Activated CD8-positive, alpha-beta memory T cell treated with anti-CD3 and anti-CD28 coated beads, Interleukin-2, amount 50 U/mL, for 24 hours (primary cell): ENCODE data around the gene LRP1B.

Experiments used
- DNase-seq: peaks from one replicate; pipeline ENCODE4 v3.0.0-alpha.2; 2020; ENCODE audit errors: extremely low read depth

LRP1B gene

DNA sequence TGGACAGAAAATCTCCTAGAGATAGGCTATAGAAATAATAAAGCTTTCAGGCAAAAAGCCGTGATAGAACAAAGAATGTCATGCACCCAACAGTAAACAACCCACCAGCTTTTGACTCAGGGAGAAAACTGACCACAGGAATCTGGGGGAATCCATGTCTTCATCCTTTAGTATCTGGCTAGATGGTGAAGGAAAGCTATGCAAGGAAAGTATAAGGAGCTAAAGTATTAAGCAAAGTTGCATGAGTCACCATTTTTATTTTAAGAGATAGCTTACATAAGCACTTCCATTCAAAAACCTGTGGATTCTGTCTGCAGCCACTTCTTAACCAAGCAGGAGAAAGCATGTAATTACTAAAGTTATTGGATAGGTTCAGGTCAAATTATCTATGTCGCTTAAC lies 363.8 kb downstream of the LRP1B start:
- no peak for DNase-seq

- DNase-seq: no peak
Observed at GRCh38 chr2:141766225-141766624, 364.6 kb downstream of the LRP1B start.

GRCh38 chr2:141748616-141749015 lies 382.2 kb downstream of the LRP1B start:
- DNase-seq: no peak

DNA sequence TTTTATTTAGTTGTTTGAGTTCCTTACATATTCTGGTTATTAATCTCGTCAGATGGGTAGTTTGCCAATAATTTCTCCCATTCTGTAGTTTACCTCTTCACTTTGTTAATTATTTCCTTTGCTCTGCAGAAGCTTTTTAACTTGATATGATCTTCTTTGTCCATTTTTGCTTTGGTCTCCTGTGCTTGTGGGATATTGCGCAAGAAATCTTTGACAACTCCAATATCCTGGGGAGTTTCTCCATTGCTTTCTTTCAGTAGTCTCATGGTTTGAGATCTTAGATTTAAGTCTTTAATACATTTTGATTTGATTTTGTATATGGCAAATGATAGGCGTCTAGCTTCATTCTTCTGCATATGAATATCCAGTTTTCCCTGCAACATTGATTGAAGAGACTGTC lies 389.2 kb downstream of the LRP1B start:
- DNase-seq: no peak

DNA sequence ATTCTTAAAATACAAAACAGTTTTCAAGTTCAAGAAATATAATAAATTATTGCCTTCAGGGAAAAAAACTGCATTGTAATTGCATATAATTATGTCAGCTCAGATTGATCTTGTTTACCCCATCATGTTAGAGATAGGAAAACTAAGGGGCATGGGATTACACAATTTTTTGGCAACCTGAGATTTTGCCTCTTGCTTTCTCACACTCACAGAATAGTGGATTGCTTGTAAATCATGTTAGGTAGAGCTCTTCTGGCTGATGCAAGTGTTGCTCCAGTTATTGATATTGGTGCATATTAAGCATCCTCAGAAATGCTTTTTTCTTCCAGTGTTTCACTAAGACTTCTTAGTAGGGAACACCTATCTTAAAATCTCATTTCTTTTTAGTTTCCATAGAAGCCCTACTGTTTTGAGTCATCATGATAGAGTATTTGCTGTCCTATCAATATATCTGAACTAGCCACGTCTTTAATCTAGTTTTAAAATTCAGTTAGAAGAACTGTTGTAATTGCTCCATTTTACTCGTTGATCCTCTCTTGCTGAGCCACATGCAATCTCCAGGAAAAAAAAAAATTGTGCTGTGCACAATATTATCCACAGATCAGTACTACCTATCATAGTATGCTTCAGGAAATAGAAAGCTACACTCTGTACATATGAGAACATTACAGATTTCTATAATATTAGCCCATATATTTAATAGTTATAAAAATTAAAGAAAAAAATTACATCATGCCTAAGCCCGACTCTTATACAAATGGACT lies 393.1 kb downstream of the LRP1B start:
- DNase-seq: no peak

DNA sequence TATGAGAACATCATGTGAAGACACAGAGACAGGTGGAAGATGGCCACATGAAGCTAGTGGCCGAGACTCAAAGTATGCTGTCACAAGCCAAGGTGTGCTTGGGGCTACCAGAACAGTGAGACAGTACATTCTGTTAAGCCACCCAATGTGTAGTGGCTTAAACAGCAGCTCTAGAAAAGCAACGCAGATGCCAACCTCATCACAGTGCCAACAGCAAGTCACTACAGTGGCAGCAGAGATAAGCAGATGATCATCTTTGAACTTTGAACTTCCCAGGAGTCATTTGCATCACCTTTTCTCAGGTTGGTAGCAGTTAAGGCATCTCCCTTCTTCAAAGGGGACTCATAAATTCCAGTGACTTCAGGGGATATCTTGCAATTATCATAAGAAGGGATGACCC lies 394.4 kb downstream of the LRP1B start:
- DNase-seq: no peak

DNA sequence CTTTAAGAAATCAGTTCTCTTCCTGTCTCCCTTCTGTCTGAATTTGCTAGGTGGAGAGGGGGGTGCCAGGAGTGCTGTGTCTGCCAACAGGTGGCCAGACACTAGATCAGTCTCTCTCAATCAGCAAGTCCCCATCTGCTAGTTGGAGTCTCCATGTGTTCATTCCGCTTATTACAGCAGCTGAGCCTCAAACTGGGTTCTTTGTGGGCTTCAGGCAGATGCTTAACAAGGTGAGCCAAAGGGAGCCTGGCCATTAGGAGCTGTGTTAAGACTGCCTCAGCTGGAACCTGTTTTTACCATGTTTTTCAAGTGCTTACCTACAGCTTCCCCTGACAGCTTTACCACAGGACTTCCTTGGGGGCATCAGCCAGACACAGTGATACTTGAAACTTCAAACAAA lies 401.9 kb downstream of the LRP1B start:
- no peak for DNase-seq

DNA sequence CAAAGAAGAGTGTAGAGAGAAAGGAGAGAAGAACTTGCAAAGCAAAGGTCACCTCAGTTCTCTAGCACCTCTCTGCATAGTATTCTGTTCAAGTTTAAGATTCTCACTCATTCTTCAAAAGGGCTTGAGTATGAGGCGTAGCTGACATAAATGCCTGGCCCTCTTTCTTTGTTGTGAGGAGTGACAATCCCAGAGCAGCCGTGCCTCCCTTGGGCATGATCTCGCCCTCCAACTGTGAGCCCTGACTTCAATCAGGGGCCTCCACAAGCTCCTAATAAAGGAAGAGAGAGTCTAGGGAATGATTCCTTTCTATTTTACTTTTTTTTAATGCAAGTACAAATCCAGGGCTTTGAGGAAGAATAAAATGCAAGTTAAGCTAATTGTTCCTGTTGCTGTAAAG lies 402.7 kb downstream of the LRP1B start:
- DNase-seq: no peak

- no peak for DNase-seq
Observed at GRCh38 chr2:141724426-141724825, 406.4 kb downstream of the LRP1B start.

DNA sequence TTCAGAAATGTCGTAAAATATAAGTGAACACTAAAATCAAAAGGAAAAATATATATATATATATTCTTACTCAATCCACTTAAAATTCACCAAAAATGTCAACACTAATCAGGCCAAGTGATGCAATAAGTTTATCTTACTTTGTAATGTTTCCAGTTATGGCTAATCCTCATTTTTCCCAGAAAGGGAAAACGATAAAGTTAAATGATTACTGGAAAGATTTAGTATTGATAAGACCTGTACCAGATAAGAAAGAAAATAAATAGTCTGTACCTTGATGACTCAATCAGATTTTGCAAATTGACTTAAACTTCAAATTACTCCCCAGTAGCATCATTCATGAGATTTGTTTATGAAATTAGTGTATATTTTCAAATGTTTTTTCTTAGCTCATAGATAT lies 407.0 kb downstream of the LRP1B start:
- no peak for DNase-seq

- no peak for DNase-seq
Observed at GRCh38 chr2:141720476-141720875, 410.3 kb downstream of the LRP1B start.

DNA sequence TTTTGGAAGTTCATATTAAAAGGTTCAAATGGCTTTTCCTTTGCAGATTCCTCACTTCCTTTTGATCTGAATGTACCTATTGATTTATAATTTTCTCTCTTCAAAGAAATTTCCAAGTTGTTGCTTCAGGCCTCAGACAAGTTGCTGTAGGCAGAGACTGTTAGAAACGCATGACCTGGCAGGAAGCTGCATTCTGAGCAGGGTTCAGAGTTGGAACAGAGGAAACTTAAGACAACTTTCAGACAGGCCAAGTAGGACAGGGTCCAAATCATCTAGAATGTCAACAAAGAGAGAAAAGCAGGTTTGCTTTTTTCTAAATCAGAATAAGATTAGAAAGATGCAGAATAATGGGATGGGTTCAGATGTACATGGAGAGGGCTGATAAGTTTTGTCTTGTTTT lies 416.3 kb downstream of the LRP1B start:
- DNase-seq: no peak

- DNase-seq: no peak
Observed at GRCh38 chr2:141711627-141712026, 419.2 kb downstream of the LRP1B start.

- DNase-seq: no peak
Observed at GRCh38 chr2:141710589-141711239, 420.1 kb downstream of the LRP1B start.

DNA sequence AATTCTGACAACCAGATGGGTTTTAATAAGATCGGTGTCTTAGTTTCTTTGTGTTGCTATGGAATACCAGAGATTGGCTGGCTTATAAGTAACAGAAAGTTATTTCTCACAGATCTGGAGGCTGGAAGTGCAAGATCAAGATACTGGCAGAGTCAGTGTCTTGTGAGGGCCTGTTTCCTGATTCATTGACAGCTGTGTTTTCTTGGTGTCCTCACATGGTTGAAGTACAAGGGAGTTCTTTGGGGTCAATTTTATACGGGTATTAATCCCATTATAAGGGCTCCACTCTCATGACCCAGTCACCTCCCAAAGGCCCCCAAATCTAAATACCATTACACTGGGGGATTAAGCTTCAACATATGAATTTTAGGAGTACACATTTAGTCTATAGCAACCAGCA lies 421.1 kb downstream of the LRP1B start:
- DNase-seq: no peak

DNA sequence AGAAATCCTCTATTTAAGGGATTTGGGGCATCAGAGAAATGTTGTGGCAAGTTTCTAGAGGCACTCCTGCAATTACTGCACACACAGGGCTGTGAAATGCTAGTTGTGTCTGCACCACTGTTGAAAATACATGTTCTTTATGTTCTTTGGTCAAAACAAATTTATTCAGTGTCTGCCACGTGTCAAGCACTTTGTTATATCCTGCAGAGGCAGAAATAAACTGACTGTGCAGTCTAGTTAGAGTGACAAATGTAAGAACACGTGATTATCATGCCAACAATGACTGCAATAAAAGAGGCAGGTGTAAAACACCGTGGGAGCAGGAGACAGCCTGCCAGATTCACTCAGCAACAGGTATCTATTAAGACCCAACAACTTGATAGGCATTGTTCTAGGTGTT lies 423.3 kb downstream of the LRP1B start:
- no peak for DNase-seq

DNA sequence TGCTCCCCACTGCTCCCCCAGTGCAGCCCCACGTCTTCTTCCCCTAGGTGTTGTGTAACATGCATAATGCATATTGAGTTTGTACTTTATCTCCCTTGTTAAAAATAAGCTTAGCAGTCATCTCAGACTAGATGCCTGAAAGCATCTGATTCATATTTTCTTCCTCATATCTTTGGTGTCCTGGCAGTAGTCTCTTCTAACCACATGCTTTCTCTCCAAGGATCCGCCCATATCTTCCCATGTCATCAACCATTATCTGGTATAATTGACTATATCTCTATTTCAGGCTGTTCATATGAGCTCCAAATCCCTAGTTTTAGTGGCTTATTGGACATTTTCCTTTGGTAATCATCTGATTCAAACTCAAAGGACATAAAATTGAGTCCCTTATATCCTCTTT lies 426.3 kb downstream of the LRP1B start:
- no peak for DNase-seq

- DNase-seq: no peak
Observed at GRCh38 chr2:141703501-141703900, 427.3 kb downstream of the LRP1B start.

DNA sequence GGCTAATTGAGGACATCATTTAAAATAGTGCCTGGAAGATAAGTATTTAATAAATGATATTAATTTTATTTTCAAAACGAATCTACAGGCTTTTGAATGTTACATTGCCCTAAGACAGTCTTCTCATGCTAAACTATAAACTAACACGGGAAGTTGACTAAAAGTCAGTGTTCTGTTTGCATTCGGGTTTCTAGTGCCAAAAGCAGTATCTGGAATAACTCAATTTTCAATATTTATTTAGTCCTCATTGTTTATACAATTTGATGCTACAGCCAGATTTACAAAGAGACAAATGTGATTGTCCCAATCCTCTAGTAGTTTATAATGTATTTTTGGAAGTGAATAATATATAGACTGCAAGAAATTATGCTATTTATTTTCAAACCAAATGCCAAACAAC lies 429.2 kb downstream of the LRP1B start:
- DNase-seq: no peak

- no peak for DNase-seq
Observed at GRCh38 chr2:141699573-141699972, 431.2 kb downstream of the LRP1B start.

DNA sequence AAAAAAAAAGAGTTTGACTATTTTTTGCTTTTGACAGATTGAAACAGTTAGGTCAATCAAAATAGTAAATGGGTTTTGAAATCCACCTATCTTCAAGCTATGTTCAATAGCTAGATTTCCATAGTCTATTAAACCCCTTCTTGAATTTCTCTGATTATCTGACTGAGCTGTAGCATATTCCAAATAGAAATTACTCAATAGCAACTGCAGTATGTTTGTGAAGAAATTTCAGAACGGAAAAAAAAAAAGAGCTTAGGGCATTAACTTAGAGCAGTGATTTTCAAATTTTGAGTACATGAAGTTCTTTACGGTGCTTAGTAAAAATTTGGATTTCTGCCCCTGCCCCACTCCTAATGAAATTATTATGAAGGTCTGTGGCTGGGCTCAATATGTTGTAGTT lies 432.3 kb downstream of the LRP1B start:
- DNase-seq: no peak

DNA sequence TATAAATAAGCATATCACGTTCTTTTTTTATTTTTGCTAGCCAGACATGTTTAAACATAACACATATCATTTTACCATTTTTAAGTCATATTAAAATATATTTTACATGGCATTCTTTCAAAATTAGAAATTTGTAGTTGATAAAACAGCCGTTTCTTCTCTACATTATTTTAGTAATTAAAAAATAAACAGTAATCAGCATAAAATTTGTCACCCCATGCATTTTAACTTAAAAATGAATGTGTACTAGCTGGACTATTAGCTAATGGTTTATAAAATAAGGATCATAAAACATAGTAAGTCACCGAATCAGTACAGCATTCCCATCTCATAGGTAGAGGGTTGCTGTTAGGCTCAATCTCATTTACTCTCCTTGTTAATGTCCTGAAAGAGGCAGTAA lies 433.8 kb downstream of the LRP1B start:
- no peak for DNase-seq

DNA sequence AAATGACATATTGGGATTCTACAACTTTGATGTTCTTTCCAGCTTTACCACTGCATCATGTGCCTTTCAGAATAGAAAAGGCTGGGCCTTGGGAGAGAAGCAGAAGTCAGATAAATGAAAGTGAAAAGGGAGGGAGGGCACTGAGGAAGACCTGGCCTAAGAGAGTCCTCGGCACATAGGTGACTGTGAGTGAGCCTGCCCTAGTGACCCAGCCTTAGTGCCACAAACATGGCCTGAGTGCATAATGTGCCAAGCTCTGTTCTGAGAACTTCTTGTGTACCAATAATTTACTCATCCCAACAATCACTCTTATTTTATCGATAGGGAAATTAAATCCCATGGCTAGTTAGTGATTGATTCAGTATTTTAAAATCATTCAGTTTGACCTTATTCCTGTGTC lies 436.6 kb downstream of the LRP1B start:
- no peak for DNase-seq

DNA sequence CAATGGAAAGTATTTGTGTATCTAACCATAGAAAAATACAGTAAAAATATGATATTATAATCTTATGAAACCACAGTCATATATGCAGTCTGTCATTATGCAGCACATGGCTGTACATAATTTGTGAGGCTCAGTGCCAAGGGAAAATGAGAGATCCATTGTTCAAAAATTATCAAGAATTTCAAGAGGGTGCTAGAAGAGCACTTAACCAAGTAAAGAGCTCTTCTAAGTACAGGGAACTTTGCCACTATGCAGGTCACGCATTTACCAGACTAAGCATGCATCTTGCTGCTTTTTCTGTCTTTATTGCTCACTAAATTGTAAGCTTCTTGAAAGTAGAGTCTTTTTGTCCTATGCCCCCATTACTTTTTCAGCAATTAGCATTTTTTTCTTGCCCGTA lies 438.0 kb downstream of the LRP1B start:
- no peak for DNase-seq
